Myocyte (in vitro differentiated cells): Measurements from ENCODE around the gene CDKL2. TPM values are rescaled to one million over a fixed set of nuclear protein-coding genes. Genes with fewer than 3 reads are reported as not detected.
A peak's percentile ranks its signal among the peaks of the same experiment; 100 is the strongest.
"Not testable (repeated sequence)": the region's sequence is repeated elsewhere in the genome, so short reads cannot be mapped to it uniquely, and the experiment has no call there.

Experiments
- DNase-seq: peaks from one replicate; pipeline ENCODE4 v3.0.0-alpha.2; 2012; ENCODE audit warnings: low read depth
- total RNA-seq: library from RNA; depleted of rRNA; stranded (reverse); fragments of >200 nt; gene quantifications from 2 replicates; pipeline ENCODE4 v1.2.3, GENCODE V29; 2014

The CDKL2 gene
- total RNA-seq, 1 donor from 2014 or later, result 0.59 TPM

DNA sequence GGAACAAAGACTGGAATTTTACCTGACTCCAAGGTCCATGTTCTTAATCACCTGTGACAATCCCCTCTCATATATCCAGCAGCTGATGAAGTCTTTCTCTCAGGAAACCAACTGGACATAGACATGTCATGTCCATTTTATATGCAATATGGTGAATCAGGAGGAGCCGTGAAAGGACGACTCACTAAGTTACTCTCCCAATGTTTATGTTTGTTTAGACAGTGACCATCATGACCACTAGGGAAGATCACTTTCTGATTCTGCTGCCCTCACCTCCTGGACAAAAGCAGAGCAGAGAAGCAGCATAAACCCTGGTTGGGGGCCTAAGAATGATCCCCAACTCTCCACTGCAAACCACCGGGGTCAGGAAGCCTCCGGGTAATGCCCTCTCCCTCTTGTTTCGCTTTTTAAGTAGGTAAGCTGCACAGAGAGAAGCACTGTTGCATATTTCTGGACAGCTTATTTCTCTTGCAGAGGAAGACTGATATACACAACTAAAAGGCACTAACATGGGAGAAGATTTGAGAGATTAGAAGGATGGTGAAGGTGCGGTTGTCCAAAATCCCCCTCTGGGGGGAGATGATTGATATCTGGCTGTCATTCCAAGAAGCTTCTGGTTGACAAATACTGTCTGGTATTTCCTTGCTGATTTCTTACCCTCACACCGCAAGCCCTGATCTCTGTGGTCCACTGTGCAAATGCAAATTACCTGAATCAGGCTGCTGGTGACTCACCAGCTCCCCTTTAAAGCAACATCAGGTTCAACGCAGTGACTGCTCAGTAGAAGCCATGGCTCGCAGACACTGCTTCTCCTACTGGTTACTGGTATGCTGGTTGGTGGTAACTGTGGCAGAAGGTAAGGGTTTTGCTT is 74.8 kb downstream of the CDKL2 start, which contains the start of gene ODAPH:
TSS of gene ODAPH (plus strand) at position 773 of the 871 bp plus-strand sequence. CDS start at position 790, 17 bp downstream.
- DNase-seq, result peak; percentile 52

DNA sequence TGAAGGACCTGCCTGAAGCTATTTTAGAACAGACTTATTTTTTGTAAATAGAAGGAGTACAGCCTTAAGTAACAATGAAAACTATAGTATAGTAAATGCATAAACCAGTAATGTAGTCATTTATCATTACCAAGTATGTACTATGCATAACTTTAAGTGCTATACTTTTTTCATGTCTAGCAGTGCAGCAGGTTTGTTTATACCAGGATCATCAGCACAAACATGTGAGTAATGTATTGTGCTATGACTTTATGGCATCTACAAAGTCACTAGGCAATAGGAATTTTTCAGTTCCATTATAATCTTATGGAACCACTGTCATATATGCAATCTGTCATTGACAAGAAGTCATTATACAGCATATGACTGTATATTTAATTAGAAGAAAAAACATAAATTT is 77.9 kb downstream of the CDKL2 start:
- no peak for DNase-seq

DNA sequence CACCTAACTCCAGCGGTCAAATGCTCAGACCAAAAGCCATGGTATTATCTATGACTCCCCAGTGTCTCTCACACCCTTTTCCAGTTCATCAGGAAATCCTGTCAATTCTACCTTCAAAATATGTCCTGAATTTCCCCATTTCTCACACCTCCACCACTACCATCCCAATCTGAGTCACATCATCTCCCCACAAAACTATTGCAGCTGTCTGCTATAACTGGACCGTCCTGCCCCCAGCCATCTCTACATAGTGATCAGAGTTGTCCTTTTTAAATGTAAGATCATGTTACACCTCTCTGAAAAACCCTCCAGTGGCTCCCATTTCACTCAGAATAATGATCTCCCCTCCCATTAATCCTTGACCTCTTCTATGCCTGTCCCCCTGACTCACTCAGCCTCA is 81.3 kb downstream of the CDKL2 start:
- DNase-seq, result peak; percentile 64

DNA sequence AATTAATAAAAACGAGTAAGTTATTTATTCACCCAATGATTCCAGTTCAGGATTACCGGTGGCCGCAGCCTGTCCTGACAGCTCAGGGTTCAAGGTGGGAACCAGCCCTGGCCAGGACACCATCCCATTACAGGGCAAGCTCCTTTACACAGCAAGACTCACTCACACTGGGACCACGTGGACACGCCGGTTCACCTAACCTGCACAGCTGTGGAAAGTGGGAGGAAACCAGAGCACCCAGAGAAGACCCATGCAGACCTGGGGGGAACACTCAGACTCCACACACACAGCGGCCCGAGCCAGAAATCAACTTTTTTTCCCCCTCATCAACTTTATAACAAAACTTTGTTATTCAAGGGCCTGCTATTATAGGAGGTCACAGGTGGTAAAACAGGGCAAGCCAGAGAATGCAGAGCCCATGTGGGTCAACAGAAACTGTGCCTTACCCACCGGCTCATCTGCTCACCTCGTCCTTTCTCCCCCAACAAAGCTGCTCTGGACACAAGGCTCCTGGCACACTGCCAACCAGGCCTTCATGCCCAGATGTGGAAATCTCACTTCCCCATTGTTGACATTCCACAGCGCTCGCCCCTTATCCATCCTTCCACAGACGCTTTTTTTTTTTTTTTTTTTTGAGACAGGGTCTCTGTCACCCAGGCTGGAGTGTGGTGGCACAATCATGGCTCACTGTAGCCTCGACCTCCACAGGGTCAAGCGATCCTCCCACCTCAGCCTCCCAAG is 82.5 kb downstream of the CDKL2 start:
- peak; percentile 18 for DNase-seq

DNA sequence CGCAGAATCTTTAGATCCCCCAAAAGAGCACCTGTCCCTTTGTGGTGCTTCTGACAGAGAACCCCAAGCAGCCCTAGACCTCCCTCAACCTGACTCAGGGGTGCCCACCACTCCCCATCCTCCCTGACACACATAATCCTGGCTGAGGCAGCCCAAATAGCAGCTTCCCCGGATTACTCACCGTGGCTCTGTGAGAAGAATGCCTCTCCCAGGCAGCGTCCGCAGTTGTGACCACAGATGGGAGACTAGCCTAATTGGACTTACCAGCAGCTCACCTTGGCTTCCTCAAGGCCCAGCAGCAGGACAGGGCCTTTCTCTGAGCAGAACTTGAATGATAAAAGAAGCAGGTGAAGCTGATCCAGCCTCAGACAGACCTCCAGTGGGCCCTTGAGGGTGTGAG is 84.8 kb downstream of the CDKL2 start:
- DNase-seq, result peak; percentile 45

DNA sequence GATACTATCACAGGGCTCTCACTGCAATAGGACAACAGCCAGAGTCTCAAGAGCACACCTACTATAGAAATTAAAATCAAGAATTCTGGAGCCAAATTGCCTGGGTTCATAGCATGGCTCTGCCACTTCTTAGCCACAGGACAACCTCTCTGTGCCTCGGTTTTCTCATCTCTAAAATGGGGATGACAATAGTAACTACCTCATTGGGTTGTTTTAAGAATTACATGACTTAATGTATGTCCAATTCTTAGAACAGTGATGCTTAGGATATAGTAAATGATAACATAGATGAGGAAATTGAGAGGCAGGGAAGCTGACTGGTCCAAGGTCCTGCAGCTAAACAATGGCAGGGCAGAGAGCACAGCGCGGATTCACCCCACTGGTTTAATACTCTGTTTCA is 85.5 kb downstream of the CDKL2 start:
- no peak for DNase-seq

DNA sequence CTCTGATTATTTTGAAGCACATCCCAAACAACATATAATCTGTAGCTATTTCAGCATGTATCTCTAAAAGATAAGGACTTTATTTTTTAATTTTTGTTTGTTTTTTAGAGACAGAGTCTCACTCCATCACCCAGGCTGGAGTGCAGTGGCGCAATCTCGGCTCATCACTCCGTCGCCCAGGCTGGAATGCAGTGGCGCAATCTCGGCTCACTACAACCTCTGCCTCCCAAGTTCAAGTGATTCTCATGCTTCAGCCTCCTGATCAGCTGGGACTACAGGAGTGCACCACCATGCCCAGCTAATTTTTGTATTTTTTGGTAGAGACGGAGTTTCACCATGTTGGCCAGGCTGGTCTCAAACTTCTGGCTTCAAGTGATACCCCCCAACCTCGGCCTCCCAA is 86.1 kb downstream of the CDKL2 start:
- DNase-seq, result not testable (repeated sequence)

DNA sequence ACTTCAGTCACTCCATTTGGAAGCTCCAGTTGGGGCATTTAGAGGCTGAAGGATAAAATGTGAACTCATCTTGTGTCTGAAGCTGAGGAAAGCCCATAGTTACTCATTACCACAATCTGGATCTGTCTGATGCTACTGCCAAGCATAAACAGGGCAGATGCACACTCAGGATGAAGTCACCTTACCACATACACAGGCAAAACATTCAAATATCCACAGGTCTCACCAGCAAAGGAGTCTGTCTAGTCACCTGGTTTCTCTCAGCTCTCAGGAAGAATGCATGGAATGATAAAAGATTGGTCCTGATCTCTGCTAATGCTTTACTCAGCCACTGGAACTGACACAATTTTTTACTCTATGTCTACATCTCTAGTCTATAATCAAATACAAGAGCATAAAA is 87.5 kb downstream of the CDKL2 start:
- DNase-seq, result peak; percentile 18

DNA sequence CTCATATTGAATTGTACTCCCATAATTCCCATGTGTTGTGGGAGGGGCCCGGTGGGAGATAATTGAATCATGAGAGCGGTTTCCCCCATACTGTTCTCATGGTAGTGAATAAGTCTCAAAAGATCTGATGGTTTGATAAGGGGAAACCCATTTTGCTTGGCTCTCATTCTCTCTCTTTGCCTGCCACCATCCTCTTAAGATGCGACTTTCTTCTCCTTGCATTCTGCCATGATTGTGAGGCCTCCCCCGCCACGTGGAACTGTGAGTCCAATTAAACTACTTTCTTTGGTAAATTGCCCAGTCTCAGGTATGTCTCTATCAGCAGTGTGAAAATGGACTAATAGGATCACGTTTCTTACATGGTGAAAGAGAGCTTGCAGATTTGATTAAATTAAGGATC is 93.0 kb downstream of the CDKL2 start:
- DNase-seq, result not testable (repeated sequence)

DNA sequence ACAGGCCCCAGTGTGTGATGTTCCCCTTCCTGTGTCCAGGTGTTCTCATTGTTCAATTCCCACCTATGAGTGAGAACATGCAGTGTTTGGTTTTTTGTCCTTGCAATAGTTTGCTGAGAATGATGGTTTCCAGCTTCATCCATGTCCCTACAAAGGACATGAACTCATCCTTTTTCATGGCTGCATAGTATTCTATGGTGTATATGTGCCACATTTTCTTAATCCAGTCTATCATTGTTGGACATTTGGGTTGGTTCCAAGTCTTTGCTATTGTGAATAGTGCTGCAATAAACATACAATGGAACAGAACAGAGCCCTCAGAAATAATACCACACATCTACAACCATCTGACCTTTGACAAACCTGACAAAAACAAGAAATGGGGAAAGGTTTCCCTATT is 96.4 kb downstream of the CDKL2 start:
- not testable (repeated sequence) for DNase-seq

DNA sequence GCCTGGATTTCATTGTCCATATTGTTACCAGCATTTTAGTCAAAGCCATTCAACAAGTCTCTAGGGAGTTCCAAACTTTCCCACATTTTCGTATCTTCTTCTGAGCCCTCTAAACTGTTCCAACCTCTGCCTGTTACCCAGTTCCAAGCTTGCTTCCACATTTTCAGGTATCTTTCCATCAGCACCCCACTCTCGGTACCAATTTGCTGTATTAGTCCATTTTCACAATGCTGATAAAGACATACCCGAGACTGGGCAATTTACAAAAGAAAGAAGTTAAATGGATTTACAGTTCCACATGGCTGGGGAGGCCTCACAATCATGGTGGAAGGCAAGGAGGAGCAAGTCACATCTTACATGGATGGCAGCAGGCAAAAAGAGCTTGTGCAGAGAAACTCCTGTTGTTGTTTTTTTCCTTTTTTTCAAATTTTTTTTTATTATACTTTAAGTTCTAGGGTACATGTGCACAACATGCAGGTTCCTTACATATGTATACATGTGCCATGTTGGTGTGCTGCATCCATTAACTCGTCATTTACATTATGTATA is 96.9 kb downstream of the CDKL2 start:
- not testable (repeated sequence) for DNase-seq

DNA sequence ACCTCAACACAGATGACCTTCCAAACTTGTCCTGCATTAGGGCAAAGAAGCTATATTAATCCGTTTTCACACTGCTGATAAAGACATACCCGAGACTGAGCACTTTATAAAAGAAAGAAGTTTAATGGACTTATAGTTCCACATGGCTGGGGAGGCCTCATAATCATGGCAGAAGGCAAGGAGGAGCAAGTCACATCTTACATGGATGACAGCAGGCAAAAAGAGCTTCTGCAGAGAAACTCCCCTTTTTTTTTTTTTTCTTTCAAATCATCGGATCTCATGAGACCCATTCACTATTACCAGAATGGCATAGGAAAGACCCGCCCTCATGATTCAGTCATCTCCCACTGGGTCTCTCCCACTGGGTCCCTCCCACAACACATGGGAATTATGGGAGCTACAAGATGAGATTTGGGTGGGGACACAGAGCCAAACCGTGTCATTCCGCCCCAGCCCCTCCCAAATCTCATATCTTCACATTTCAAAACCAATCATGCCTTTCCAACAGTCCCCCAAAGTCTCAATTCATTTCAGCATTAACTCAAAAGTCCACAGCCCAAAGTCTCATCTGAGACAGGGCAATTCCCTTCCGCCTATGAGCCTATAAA is 98.7 kb downstream of the CDKL2 start:
- not testable (repeated sequence) for DNase-seq

DNA sequence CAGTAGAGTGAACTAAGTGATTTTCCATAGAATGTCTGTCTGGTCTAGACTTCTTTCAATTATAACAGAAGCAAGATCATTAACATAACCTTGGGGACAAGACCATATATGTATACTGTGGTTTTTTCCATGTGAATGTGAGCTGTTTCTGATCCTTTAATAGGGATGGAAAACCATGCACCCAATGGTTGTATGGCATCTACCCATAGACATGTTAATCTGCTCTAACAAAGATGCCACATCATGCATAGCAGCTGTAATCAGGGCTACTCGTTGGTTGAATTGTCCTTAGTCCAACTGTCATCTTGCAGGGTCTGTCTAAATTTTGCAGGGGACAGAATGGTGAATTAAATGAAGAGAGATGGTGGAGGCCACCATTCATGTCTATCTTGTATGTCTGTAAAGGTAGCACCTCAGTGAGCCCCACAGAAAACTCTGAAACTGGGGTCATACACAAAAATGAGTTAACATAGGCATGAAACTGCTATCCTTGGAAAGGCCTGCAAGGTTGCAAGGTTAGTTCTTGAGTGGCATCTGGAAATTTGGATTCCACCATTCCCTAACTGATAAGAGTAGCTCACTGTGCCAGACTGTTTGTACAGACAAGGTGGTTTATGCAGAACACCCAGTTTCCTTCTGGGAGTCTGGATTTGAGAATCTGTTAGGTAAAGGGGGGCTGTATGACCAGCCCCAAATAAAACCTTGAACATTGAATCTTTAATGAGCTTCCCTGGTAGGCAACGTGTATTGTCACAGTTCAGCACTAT is 99.6 kb downstream of the CDKL2 start:
- DNase-seq, result no peak

Other genes starting within 250 kb of the CDKL2 start
- 38.5 and 44.8 TPM in 2 replicates for gene RCHY1, start 116.1 kb downstream of the CDKL2 start, total RNA-seq
- 14.6 and 20.4 TPM in 2 replicates for gene THAP6, start 116.1 kb downstream of the CDKL2 start, total RNA-seq
- gene ODAPH, start 74.5 kb downstream of the CDKL2 start, total RNA-seq, result 0.13 TPM in 1 of 2 replicates, not detected in the other
- gene G3BP2, start 42.9 kb upstream of the CDKL2 start, total RNA-seq, result 193 and 231 TPM in 2 replicates
- gene USO1, start 94.0 kb upstream of the CDKL2 start, total RNA-seq, result 170 and 199 TPM in 2 replicates